Lung (tissue), 12 donors: Measurements from ENCODE around the gene TMPRSS13. TPM values are rescaled to one million over a fixed set of nuclear protein-coding genes. Genes with fewer than 3 reads are reported as not detected.

Source experiments
- ATAC-seq: fragments of 200-7000 bp; cut with Tn5 transposase; one replicate; pipeline ENCODE4 v1.9.1; 2020; ENCODE audit warnings: moderate number of reproducible peaks; ENCODE audit not compliant: insufficient read depth, low FRiP score
- DNase-seq, 3 donors: peaks; one replicate each; pipeline ENCODE4 v3.0.0-alpha.2; 2013 to 2017
- H3K27ac ChIP-seq, 2 donors: one replicate each; pipeline ENCODE4 v1.5.1; 2013; ENCODE audit warnings: mild to moderate bottlenecking in 2 of 2, moderate library complexity in 2 of 2, control low read depth in 1 of 2, inconsistent platforms in 1 of 2, low read depth in 1 of 2, low read length in 1 of 2
- H3K27me3 ChIP-seq, 3 donors: one replicate each; pipeline ENCODE4 v1.5.1; 2013; ENCODE audit warnings: low read length in 2 of 3; ENCODE audit not compliant: control insufficient read depth in 3 of 3, insufficient read depth in 3 of 3
- H3K36me3 ChIP-seq, 4 donors: one replicate each; pipeline ENCODE4 v1.5.1; 2013; ENCODE audit warnings: low read length in 4 of 4, mild to moderate bottlenecking in 1 of 4, moderate library complexity in 1 of 4; ENCODE audit not compliant: control insufficient read depth in 4 of 4, insufficient read depth in 4 of 4
- H3K4me1 ChIP-seq, 5 donors: one replicate each; pipeline ENCODE4 v1.5.1; 2013; ENCODE audit warnings: low read length in 5 of 5, mild to moderate bottlenecking in 2 of 5, moderate library complexity in 1 of 5; ENCODE audit not compliant: control insufficient read depth in 5 of 5, insufficient read depth in 5 of 5
- H3K4me3 ChIP-seq: one replicate; pipeline ENCODE4 v1.5.1; 2013; ENCODE audit warnings: mild to moderate bottlenecking, control low read depth, moderate library complexity
- H3K9ac ChIP-seq, 2 donors: one replicate each; pipeline ENCODE4 v1.5.1; 2013; ENCODE audit warnings: low read length in 2 of 2, control low read depth in 1 of 2; ENCODE audit not compliant: insufficient read depth in 1 of 2
- H3K9me3 ChIP-seq, 4 donors: one replicate each; pipeline ENCODE4 v1.5.1; 2013; ENCODE audit warnings: low read length in 3 of 4, mild to moderate bottlenecking in 1 of 4, moderate library complexity in 1 of 4; ENCODE audit not compliant: control insufficient read depth in 4 of 4, insufficient read depth in 3 of 4
- CTCF ChIP-seq: IDR thresholded peaks from 2 replicates; pipeline ENCODE4 v1.5.1; 2012; ENCODE audit warnings: mild to moderate bottlenecking; ENCODE audit errors: control extremely low read depth, extremely low read depth
- WGBS, 2 donors: extraction: QIAGEN DNeasy Blood & Tissue Kit; methylation state at CpG; one replicate each; pipeline ENCODE4 v1.1.7; 2013; 5-methylcytosine and 5-hydroxymethylcytosine counted together
- polyA plus RNA-seq, 2 donors: library from polyadenylated mRNA; stranded (reverse); fragments of 200-250 nt; gene quantifications; one replicate each; pipeline ENCODE4 v1.2.1, GENCODE V29; 2013
- total RNA-seq, 2 donors: library from RNA; depleted of rRNA in 1 of 2; stranded (reverse); fragments of >200 nt in 1 of 2; gene quantifications; one replicate each; pipeline ENCODE4 v1.2.1, GENCODE V29; 2014 to 2021
- donor health status: control.
- donor health status: control.
- donor health status: Bipolar disorder and iron deficiency.
- donor health status: healthy.
- donor health status: DM: yes; HTN: yes; CAD: no.

The TMPRSS13 gene
- total and polyA plus RNA-seq, 4 donors, result 5.8 to 9.4 (median 9.2) TPM

- Histone ChIP-seq H3K4me1 (peaks cover 0 to 12% (median 3%) of the 10 kb centered on the region in 5 donors), H3K27me3 (no peaks in the 10 kb centered on the region), H3K9ac (no peak overlapping the region), H3K4me3 (no peak overlapping the region), H3K27ac (no peak overlapping the region), H3K36me3 (no peaks in the 10 kb centered on the region), H3K9me3 (no peaks in the 10 kb centered on the region)
- no peak for TF ChIP-seq CTCF
- 94 to 97% methylated on average over 9 of the region's 9 CpGs for WGBS, 2 donors
- ATAC-seq, result no peak
- peak in 1 of 3 donors; percentile 10 for DNase-seq
Measured at GRCh38 chr11:117913736-117914397, 15.3 kb downstream of the TMPRSS13 start.

- no peak for ATAC-seq
- 95 to 97% methylated on average over 7 of the region's 7 CpGs for WGBS, 2 donors
- DNase-seq, result no peak
- H3K36me3 ChIP-seq, result no peaks in the 10 kb centered on the region
- no peaks in the 10 kb centered on the region for H3K9me3 ChIP-seq
- H3K9ac ChIP-seq, result no peak overlapping the region
- H3K27ac ChIP-seq, result no peak overlapping the region
- no peak for TF ChIP-seq CTCF
- no peak overlapping the region for H3K4me3 ChIP-seq
- H3K27me3 ChIP-seq, result no peaks in the 10 kb centered on the region
- H3K4me1 ChIP-seq, result peaks cover 0 to 12% (median 3%) of the 10 kb centered on the region in 5 donors
Measured at GRCh38 chr11:117912497-117912896, 16.7 kb downstream of the TMPRSS13 start.

GRCh38 chr11:117911694-117912093, 17.5 kb downstream of the TMPRSS13 start:
- DNase-seq, result peak in 1 of 3 donors; percentile 4

More at GRCh38 chr11:117911694-117912093, 17.5 kb downstream of the TMPRSS13 start:
- no peak for ATAC-seq
- H3K4me1 ChIP-seq, result peaks cover 0 to 12% (median 3%) of the 10 kb centered on the region in 5 donors
- TF ChIP-seq CTCF, result no peak
- H3K36me3 ChIP-seq, result no peaks in the 10 kb centered on the region
- H3K27me3 ChIP-seq, result no peaks in the 10 kb centered on the region
- no peak overlapping the region for H3K9ac ChIP-seq
- no peak overlapping the region for H3K27ac ChIP-seq
- 96 to 100% methylated on average over 3 of the region's 3 CpGs for WGBS, 2 donors
- H3K4me3 ChIP-seq, result no peak overlapping the region
- no peaks in the 10 kb centered on the region for H3K9me3 ChIP-seq
